ENCODE data around the gene CRYBG2.
"Not testable (repeated sequence)": the region's sequence is repeated elsewhere in the genome, so short reads cannot be mapped to it uniquely, and the experiment has no call there.

CRYBG2 gene

DNA sequence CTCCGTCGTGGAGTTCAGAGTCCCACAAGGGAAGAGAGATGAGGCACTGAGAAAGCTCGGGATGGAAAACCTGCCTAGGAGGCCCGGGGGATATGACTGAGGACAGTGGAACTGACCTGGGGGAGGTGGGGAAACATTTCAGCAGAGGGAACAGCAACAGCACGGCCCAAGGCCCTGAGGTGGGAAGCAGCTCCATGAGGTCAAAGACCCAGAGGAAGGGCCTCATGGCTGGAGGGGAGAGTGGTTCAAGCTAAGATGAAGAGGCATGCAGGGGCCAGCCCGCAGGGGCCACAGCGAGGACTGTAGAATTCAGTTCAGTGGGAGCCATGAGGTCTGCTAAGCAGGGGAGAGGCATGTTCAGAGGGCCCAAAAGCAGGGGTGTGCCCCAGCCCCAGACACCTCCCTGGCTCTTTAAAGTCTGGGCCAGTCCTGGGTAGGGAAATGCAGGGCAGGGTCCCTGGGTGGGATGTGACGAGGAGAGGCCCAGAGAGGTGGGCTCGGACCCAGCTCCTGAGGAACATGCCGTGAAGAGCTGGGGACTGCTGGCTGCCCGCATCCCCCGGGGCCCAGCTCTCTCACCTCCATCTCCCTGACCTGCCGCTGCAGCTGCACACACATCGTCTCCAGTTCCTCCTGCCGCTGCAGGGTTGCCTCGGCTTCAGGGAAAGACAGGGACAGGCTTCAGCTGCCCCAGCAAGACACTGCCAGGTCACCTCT is 57.4 kb downstream of the CRYBG2 start:
- TF ChIP-seq, protein P1, sequence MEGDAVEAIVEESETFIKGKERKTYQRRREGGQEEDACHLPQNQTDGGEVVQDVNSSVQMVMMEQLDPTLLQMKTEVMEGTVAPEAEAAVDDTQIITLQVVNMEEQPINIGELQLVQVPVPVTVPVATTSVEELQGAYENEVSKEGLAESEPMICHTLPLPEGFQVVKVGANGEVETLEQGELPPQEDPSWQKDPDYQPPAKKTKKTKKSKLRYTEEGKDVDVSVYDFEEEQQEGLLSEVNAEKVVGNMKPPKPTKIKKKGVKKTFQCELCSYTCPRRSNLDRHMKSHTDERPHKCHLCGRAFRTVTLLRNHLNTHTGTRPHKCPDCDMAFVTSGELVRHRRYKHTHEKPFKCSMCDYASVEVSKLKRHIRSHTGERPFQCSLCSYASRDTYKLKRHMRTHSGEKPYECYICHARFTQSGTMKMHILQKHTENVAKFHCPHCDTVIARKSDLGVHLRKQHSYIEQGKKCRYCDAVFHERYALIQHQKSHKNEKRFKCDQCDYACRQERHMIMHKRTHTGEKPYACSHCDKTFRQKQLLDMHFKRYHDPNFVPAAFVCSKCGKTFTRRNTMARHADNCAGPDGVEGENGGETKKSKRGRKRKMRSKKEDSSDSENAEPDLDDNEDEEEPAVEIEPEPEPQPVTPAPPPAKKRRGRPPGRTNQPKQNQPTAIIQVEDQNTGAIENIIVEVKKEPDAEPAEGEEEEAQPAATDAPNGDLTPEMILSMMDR (IDR thresholded peaks at IDR 0.05; ENCODE audit: low read depth, low read length), result no peak
- no peak overlapping the region for H3K4me3 ChIP-seq (ENCODE audit: low read depth, low read length)

DNA sequence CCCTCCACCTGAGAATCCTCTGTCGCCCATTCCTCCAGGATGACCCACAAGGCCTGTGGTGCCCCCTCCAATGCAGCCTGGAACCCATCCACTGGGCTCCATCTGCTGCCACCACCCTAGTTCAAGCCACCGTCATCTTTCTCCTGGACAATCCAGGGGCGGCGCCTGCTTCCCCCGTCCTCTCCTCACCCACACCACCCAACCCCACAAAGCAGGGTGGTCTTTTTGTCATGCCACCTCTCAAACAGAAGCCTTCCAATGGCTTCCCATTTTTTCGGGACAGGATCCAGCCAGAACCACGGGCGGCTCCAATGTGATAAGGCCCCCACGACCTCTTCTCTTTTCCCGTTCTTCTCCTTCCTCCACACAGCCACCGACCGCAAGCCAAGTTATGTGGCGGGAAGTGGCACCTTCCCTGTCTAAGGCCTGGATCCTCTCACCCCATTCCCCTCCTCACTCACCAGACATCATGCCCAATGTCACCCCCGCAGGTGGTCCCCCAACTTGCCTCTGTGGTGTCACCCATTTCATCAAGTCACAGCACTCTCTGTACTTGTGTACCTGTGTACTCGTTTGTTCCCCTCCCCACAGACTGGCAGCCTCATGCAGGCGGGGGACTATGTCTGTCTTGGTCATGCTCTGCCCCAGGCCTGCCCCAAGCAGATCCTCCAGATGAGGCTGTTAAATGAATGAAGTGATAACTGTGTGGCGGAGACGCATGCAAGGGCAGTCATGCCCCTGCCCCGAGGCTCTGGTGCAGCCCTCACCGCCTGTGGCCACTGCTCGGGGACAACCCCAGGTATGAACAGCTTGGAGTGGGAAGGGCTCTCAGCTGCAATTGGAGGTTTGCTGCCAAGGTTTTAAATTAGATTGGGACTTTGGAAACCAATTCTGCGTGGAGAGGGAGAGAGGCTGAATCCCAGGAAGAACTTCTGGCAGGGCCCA is 58.5 kb downstream of the CRYBG2 start:
- TF ChIP-seq, protein P1 (IDR thresholded peaks at IDR 0.05; ENCODE audit: low read depth, low read length), result no peak
- H3K4me3 ChIP-seq (ENCODE audit: low read depth, low read length), result no peak overlapping the region

DNA sequence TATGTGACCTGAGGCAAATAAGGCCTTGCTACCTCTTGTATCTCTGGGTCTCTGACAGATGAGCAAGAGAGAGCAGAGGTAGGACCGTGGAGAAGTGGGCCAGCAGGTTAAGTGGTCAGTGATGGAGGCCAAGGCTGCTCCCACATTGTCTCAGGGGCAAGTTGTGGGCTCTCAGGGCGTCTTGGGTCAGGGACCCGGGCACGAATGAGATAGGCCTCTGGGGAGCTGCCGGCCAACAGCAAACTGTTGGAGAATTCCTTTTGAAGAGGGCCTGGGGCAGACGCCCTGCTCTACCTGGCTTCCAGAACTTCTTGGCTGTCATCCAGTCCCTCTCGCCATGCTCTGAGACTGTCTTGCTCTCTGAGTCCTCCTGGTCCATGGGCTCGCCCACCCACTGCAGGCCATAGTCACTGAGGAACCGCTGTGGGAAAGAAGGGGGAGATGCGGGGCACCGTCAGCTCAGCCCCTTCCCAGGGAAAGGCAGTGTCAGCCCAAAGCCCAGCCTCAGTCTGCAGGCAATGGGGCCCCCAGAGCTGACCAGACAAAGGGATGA is 59.9 kb downstream of the CRYBG2 start:
- TF ChIP-seq, protein P1 (IDR thresholded peaks at IDR 0.05; ENCODE audit: low read depth, low read length), result no peak
- H3K4me3 ChIP-seq (ENCODE audit: low read depth, low read length), result no peak overlapping the region

DNA sequence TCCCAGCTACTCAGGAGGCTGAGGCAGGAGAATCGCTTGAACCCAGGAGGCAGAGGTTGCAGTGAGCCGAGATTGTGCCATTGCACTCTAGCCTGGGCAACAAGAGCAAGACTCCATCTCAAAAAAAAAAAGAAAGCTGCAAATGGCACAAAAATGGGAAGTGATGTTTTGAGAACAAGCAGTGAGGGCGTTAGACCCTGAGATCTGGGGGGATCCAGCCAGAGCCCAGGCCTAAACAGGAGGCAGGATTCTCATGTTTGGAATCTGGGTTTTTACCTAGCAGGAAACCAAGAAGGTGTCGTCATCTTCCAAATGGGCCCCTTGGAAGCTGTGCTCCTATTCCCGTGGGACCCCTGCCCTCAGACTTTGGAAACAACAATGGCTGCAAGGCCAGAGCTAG is 61.2 kb downstream of the CRYBG2 start:
- H3K4me3 ChIP-seq (ENCODE audit: low read depth, low read length), result not testable (repeated sequence)

DNA sequence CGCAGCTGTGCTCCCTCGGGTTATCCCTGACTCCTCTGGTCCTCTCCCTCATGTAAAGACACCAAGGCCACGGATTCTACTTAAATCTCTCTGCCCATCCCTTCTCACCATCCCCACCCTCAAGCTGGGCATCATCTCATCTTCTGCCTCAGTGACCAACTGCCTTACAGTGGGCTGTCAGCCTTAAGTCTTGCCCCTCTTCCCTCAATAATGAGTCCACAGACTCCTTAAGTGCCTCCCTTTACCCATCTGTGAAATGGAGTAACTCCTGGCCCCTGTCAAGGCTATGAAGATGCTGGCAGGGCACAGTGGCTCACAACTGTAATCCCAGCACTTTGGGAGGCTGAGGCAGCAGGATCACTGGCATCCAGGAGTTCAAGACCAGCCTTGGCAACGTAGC is 62.0 kb downstream of the CRYBG2 start:
- H3K4me3 ChIP-seq (ENCODE audit: low read depth, low read length), result no peak overlapping the region
- TF ChIP-seq, protein P1 (IDR thresholded peaks at IDR 0.05; ENCODE audit: low read depth, low read length), result no peak

DNA sequence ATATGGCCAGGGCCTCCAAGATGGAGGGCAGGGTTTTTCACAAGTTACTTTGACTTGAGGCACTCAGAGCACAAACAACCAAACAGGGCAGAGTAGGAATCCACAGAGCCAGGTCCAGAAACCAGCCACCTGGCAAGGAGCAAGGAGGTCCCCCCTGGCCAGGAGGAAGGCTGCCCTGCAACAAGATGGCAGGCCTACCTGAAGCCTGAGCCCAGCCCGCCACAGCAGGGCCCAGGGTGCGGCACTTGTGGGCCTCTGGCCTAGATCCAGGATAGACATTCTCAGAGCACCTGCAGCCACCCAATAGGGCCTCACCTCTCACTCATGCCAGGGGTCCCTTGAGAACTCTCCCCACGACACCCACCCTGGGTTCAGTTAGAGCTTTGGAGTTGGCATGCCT is 62.5 kb downstream of the CRYBG2 start:
- TF ChIP-seq, protein P1 (IDR thresholded peaks at IDR 0.05; ENCODE audit: low read depth, low read length), result no peak

DNA sequence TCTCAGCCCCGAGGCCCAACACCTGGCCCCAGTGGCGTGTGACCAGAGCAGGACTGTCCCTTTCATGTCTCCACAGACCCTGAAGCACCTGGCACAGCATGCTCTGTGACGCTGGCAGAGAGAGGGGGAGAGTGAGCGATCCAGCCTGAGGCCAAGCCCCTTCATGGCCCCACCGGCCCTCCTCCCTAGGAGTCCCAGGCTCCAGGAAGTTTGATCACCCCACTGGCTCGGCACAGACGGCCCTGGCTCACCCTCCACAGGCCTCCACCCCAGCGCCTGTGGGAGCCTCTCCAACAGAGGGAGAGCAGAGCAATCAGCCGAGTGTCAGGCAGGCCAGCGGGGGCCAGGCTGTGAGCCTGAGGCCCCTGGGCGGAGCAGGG is 63.1 kb downstream of the CRYBG2 start:
- TF ChIP-seq, protein P1 (IDR thresholded peaks at IDR 0.05; ENCODE audit: low read depth, low read length), result no peak
- no peak overlapping the region for H3K4me3 ChIP-seq (ENCODE audit: low read depth, low read length)

More for the DNA sequence above, 62.5 kb downstream of the CRYBG2 start:
- H3K4me3 ChIP-seq (ENCODE audit: low read depth, low read length), result no peak overlapping the region

All from WI38 (cell line).